Panc1 (cell line): Measurements from ENCODE around the gene CYTL1.

ENCODE experiments used
- POLR2AphosphoS5 ChIP-seq: IDR thresholded peaks from 2 replicates; pipeline ENCODE4 v1.6.1; 2012; ENCODE audit warnings: mild to moderate bottlenecking, low read depth, low read length, moderate library complexity
- SIN3A ChIP-seq: IDR thresholded peaks from 2 replicates; pipeline ENCODE4 v1.6.1; 2012; ENCODE audit warnings: low read depth, mild to moderate bottlenecking, low read length, moderate library complexity, borderline replicate concordance; ENCODE audit not compliant: insufficient read depth
- TF ChIP-seq, protein P1 (sequence below): fragments of 450-650 bp; IDR thresholded peaks from 2 replicates; pipeline ENCODE4 v1.5.1; 2017; ENCODE audit warnings: mild to moderate bottlenecking
- TF ChIP-seq, protein P2 (sequence below), 2 experiments: IDR thresholded peaks; 2 replicates each; pipeline ENCODE4 v1.6.1; 2011 to 2012; ENCODE audit warnings: low read depth in 2 of 2, control low read depth in 1 of 2, low read length in 1 of 2, mild to moderate bottlenecking in 1 of 2, moderate library complexity in 1 of 2; ENCODE audit not compliant: insufficient read depth in 1 of 2

DNA sequence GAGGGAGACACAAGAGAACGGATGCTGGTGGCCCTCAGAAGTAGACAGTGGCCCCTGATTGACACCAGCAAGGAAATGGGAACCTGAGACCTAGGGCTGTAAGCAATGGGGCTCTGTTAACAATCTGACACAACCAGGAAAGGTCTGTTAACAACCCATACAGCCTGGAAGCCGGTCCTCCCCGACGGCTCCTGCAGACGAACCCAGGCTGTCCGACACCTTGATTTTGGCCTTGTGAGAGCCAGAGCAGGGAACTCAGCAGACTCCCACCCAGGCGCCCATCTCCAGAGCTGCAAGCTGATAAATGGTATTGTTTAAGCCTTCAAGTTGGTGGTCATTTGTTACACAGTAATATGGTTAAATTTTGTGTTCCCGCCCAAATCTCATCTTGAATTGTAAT is 10.2 kb upstream of the CYTL1 start:
- TF ChIP-seq, protein P1, sequence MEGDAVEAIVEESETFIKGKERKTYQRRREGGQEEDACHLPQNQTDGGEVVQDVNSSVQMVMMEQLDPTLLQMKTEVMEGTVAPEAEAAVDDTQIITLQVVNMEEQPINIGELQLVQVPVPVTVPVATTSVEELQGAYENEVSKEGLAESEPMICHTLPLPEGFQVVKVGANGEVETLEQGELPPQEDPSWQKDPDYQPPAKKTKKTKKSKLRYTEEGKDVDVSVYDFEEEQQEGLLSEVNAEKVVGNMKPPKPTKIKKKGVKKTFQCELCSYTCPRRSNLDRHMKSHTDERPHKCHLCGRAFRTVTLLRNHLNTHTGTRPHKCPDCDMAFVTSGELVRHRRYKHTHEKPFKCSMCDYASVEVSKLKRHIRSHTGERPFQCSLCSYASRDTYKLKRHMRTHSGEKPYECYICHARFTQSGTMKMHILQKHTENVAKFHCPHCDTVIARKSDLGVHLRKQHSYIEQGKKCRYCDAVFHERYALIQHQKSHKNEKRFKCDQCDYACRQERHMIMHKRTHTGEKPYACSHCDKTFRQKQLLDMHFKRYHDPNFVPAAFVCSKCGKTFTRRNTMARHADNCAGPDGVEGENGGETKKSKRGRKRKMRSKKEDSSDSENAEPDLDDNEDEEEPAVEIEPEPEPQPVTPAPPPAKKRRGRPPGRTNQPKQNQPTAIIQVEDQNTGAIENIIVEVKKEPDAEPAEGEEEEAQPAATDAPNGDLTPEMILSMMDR: no peak
- TF ChIP-seq POLR2AphosphoS5 (no peak), SIN3A (no peak)
- TF ChIP-seq, protein P2, sequence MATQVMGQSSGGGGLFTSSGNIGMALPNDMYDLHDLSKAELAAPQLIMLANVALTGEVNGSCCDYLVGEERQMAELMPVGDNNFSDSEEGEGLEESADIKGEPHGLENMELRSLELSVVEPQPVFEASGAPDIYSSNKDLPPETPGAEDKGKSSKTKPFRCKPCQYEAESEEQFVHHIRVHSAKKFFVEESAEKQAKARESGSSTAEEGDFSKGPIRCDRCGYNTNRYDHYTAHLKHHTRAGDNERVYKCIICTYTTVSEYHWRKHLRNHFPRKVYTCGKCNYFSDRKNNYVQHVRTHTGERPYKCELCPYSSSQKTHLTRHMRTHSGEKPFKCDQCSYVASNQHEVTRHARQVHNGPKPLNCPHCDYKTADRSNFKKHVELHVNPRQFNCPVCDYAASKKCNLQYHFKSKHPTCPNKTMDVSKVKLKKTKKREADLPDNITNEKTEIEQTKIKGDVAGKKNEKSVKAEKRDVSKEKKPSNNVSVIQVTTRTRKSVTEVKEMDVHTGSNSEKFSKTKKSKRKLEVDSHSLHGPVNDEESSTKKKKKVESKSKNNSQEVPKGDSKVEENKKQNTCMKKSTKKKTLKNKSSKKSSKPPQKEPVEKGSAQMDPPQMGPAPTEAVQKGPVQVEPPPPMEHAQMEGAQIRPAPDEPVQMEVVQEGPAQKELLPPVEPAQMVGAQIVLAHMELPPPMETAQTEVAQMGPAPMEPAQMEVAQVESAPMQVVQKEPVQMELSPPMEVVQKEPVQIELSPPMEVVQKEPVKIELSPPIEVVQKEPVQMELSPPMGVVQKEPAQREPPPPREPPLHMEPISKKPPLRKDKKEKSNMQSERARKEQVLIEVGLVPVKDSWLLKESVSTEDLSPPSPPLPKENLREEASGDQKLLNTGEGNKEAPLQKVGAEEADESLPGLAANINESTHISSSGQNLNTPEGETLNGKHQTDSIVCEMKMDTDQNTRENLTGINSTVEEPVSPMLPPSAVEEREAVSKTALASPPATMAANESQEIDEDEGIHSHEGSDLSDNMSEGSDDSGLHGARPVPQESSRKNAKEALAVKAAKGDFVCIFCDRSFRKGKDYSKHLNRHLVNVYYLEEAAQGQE (IDR thresholded peaks at IDR 0.05; ENCODE audit: insufficient read depth in 1 of 2, low read depth in 2 of 2, low read length in 1 of 2): no peak
